Activated naive CD4-positive, alpha-beta T cell treated with anti-CD3 and anti-CD28 coated beads, Interleukin-2, amount 50 U/mL, for 16 hours (primary cell): Measurements from ENCODE around the gene WAC.

ENCODE experiments used
- DNase-seq: peaks from one replicate; pipeline ENCODE4 v3.0.0-alpha.2; 2020

Gene WAC

GRCh38 chr10:28533186-28533564, 257 bp downstream of the WAC start:
- no peak for DNase-seq

GRCh38 chr10:28533571-28534304, 820 bp downstream of the WAC start:
- DNase-seq = peak; percentile 72

- no peak for DNase-seq
Measured at GRCh38 chr10:28535846-28536245, 2.9 kb downstream of the WAC start.

GRCh38 chr10:28538595-28538994, 5.7 kb downstream of the WAC start:
- DNase-seq = no peak

GRCh38 chr10:28540145-28540544, 7.2 kb downstream of the WAC start:
- no peak for DNase-seq

GRCh38 chr10:28541717-28542365, 8.9 kb downstream of the WAC start:
- no peak for DNase-seq

GRCh38 chr10:28542728-28543127, 9.8 kb downstream of the WAC start:
- DNase-seq = no peak

- no peak for DNase-seq
Measured at GRCh38 chr10:28544058-28544457, 11.1 kb downstream of the WAC start.

GRCh38 chr10:28545967-28546644, 13.2 kb downstream of the WAC start:
- DNase-seq = no peak

- no peak for DNase-seq
Measured at GRCh38 chr10:28548781-28549498, 16.0 kb downstream of the WAC start.

GRCh38 chr10:28551086-28551485, 18.2 kb downstream of the WAC start:
- DNase-seq = no peak

- DNase-seq = no peak
Measured at GRCh38 chr10:28552775-28553174, 19.9 kb downstream of the WAC start.

GRCh38 chr10:28554009-28554408, 21.1 kb downstream of the WAC start:
- DNase-seq = no peak

GRCh38 chr10:28554952-28555351, 22.0 kb downstream of the WAC start:
- DNase-seq = no peak

- DNase-seq = no peak
Measured at GRCh38 chr10:28555358-28555757, 22.4 kb downstream of the WAC start.

- DNase-seq = no peak
Measured at GRCh38 chr10:28556142-28556541, 23.2 kb downstream of the WAC start.

GRCh38 chr10:28558186-28558585, 25.3 kb downstream of the WAC start:
- DNase-seq = no peak

- no peak for DNase-seq
Measured at GRCh38 chr10:28558923-28559508, 26.1 kb downstream of the WAC start.

- no peak for DNase-seq
Measured at GRCh38 chr10:28559618-28560017, 26.7 kb downstream of the WAC start.

GRCh38 chr10:28560617-28561016, 27.7 kb downstream of the WAC start:
- DNase-seq = no peak

- DNase-seq = no peak
Measured at GRCh38 chr10:28561531-28561930, 28.6 kb downstream of the WAC start.

- DNase-seq = no peak
Measured at GRCh38 chr10:28564905-28565304, 32.0 kb downstream of the WAC start.

GRCh38 chr10:28566458-28567015, 33.6 kb downstream of the WAC start:
- DNase-seq = no peak
